GM12878 (cell line): ENCODE measurements around the gene OLA1. TPM values are rescaled to one million over a fixed set of nuclear protein-coding genes. Genes with fewer than 3 reads are reported as not detected.

Source experiments
- ATAC-seq: fragments of 200-7000 bp; cut with Tn5 transposase; 3 replicates; pipeline ENCODE4 v1.9.1; 2020; ENCODE audit warnings: mild to moderate bottlenecking, moderate library complexity
- BruUV-seq: library from RNA; stranded (reverse); fragments of 400-500 nt; replicated peaks from 2 replicates; lab custom pipeline; 2021; lab: Mats Ljungman, UMichigan
- CTCF ChIA-PET: fragments of 300-600 bp; sonication (Branson Sonifier 250); formaldehyde crosslinking; extraction: SDS; loops from one replicate; lab custom pipeline; 2021; ENCODE audit warnings: inconsistent platforms; lab: Yijun Ruan, JAX
- POLR2A ChIA-PET: fragments of 350-600 bp; formaldehyde crosslinking; extraction: SDS; loops from one replicate; lab custom pipeline; 2021; ENCODE audit warnings: inconsistent platforms; lab: Charles Lee
- RAD21 ChIA-PET: fragments of 300-600 bp; sonication (Branson Sonifier 250); formaldehyde crosslinking; loops from one replicate; lab custom pipeline; 2023; ENCODE audit warnings: antibody characterized with exemption; ENCODE audit not compliant: unreplicated experiment; lab: Charles Lee
- SMC1A ChIA-PET: fragments of 300-600 bp; sonication (Branson Sonifier 250); formaldehyde crosslinking; loops from one replicate; lab custom pipeline; 2023; ENCODE audit not compliant: unreplicated experiment, uncharacterized antibody; lab: Charles Lee
- DNase-seq: peaks from one replicate; pipeline ENCODE4 v3.0.0-alpha.2; 2011; ENCODE audit warnings: low read depth, low spot score
- FAIRE-seq: peaks from 3 replicates; lab custom pipeline; 2011; peaks lifted over from hg19 to GRCh38; lab: Jason Lieb, UNC
- H2AFZ ChIP-seq: 2 replicates; pipeline ENCODE4 v1.6.0; 2011; ENCODE audit warnings: low read depth, low read length, control low read depth; ENCODE audit not compliant: control insufficient read depth
- H3K27ac ChIP-seq: 2 replicates; pipeline ENCODE4 v1.5.1; 2011; ENCODE audit warnings: control low read depth; ENCODE audit not compliant: control insufficient read depth, insufficient read depth
- H3K27me3 ChIP-seq, 2 experiments: replicated peaks in 1 of 2; 2 replicates each; pipeline versions ENCODE4 v1.6.0 to v1.6.1; 2011; ENCODE audit warnings: low read length in 1 of 2; ENCODE audit not compliant: control insufficient read depth in 2 of 2, insufficient read depth in 2 of 2
- H3K36me3 ChIP-seq, 2 experiments: 2 replicates each; pipeline ENCODE4 v1.5.1; 2011; ENCODE audit warnings: low read length in 1 of 2; ENCODE audit not compliant: control insufficient read depth in 2 of 2, insufficient read depth in 2 of 2
- H3K4me1 ChIP-seq: 2 replicates; pipeline ENCODE4 v1.6.1; 2011; ENCODE audit warnings: mild to moderate bottlenecking, low read length, moderate library complexity, mixed read lengths; ENCODE audit not compliant: control insufficient read depth, insufficient read depth
- H3K4me2 ChIP-seq: 2 replicates; pipeline ENCODE4 v1.6.0; 2011; ENCODE audit warnings: control low read depth; ENCODE audit not compliant: control insufficient read depth, insufficient read depth
- H3K4me3 ChIP-seq: fragments of 200-600 bp; sonication (generic); 2 replicates; pipeline ENCODE4 v1.5.1; 2016
- H3K79me2 ChIP-seq: 2 replicates; pipeline ENCODE4 v1.6.0; 2011; ENCODE audit warnings: low read length; ENCODE audit not compliant: control insufficient read depth, insufficient read depth
- H3K9ac ChIP-seq: 2 replicates; pipeline ENCODE4 v1.8.0; 2011; ENCODE audit warnings: low read length, control low read depth, mixed read lengths; ENCODE audit not compliant: control insufficient read depth, insufficient read depth
- H3K9me3 ChIP-seq: replicated peaks from 3 replicates; pipeline ENCODE4 v1.5.1; 2011; ENCODE audit warnings: mild to moderate bottlenecking, low read length; ENCODE audit not compliant: control insufficient read depth, insufficient read depth
- H4K20me1 ChIP-seq: 2 replicates; pipeline ENCODE4 v1.6.0; 2011; ENCODE audit not compliant: control insufficient read depth, insufficient read depth
- ASH2L ChIP-seq: fragments of 300-600, 200-600 bp; sonication (generic); IDR thresholded peaks from 2 replicates; pipeline ENCODE4 v1.6.1; 2017; ENCODE audit warnings: low read depth, mild to moderate bottlenecking, borderline replicate concordance
- BMI1 ChIP-seq: fragments of 450-650 bp; IDR thresholded peaks from 2 replicates; pipeline ENCODE4 v1.6.1; 2016; ENCODE audit warnings: mild to moderate bottlenecking, moderate library complexity, borderline replicate concordance
- CEBPZ ChIP-seq: fragments of 150-350 bp; IDR thresholded peaks from 2 replicates; pipeline ENCODE4 v1.6.1; 2016; ENCODE audit warnings: low read depth, low read length
- EED ChIP-seq: sonication (generic); IDR thresholded peaks from 2 replicates; pipeline ENCODE4 v1.6.1; 2016; ENCODE audit warnings: antibody characterized with exemption, low read depth
- HDAC6 ChIP-seq: fragments of 200-600 bp; sonication (generic); IDR thresholded peaks from one replicate; pipeline ENCODE4 v1.8.0; 2017; ENCODE audit warnings: antibody characterized with exemption; ENCODE audit not compliant: unreplicated experiment
- RAD51 ChIP-seq: fragments of 450-650 bp; IDR thresholded peaks from 2 replicates; pipeline ENCODE4 v1.6.1; 2016; ENCODE audit warnings: moderate library complexity, mild to moderate bottlenecking, inconsistent platforms
- USF1 ChIP-seq: IDR thresholded peaks from 2 replicates; pipeline ENCODE4 v1.6.1; 2011; ENCODE audit warnings: borderline replicate concordance, low read depth, mild to moderate bottlenecking, moderate library complexity, mixed read lengths, low read length; ENCODE audit not compliant: insufficient read depth; ENCODE audit errors: extremely low read length
- WGBS: methylation state at CpG from one replicate; pipeline ENCODE4 v1.1.6; 2016; ENCODE audit warnings: low lambda C conversion rate; ENCODE audit not compliant: insufficient replicate concordance, insufficient coverage; ENCODE audit errors: missing lambda C conversion rate; 5-methylcytosine and 5-hydroxymethylcytosine counted together
- in situ Hi-C: fragments of 300-500 bp; cut with MboI; formaldehyde crosslinking; loops from 9 replicates; pipeline ENCODE4 v1.14.3; 2018; ENCODE audit warnings: mixed read lengths
- intact Hi-C: fragments of 100-400 bp; cut with micrococcal nuclease; formaldehyde crosslinking; loops from one replicate; pipeline ENCODE4 v1.14.2; 2022; ENCODE audit not compliant: unreplicated experiment
- polyA plus RNA-seq, 11 experiments: library from polyadenylated mRNA; depleted of rRNA in 4 of 11; unstranded in 6 of 11; stranded (reverse) in 5 of 11; fragments of >200 nt; fragmentation: Nextera tagmentation in 4 of 11; fragmentation: Illumina TruSeq in 1 of 11; extraction: Ambion mirVana in 4 of 11; extraction: Trizol in 1 of 11; gene quantifications; 1 replicate in 1 of 11; 2 replicates in 10 of 11; pipeline versions ENCODE4 v1.2.1 to v1.2.3, GENCODE V29; 2011 to 2016; ENCODE audit warnings: inconsistent platforms in 2 of 11, missing spikeins in 2 of 11, low read depth in 1 of 11
- total RNA-seq, 4 experiments: library from RNA; depleted of rRNA in 3 of 4; stranded (reverse); fragments of >200 nt in 3 of 4; fragmentation: Illumina TruSeq in 1 of 4; extraction: Trizol in 1 of 4; gene quantifications; 2 replicates each; pipeline versions ENCODE4 v1.2.1 to v1.2.3, GENCODE V29; 2013 to 2021
- TF ChIP-seq, protein P1 (sequence below): IDR thresholded peaks from 2 replicates; pipeline ENCODE4 v1.6.1; 2012; ENCODE audit warnings: low read depth, low read length, improper control_type of control experiment
- TF ChIP-seq, protein P2 (sequence below): IDR thresholded peaks from 2 replicates; pipeline ENCODE4 v1.6.1; 2012; ENCODE audit warnings: low read depth, low read length, improper control_type of control experiment

Gene OLA1
- total and polyA plus RNA-seq, 10 of the 15 experiments (the other 5 are each of a cell fraction or from before 2014, with no cell fraction given), result 107 to 238 (median 142) TPM

GRCh38 chr2:174083843-174084458 lies 164.4 kb downstream of the OLA1 start (continued):
- no peak for TF ChIP-seq CEBPZ
- no peak for TF ChIP-seq ASH2L
- no peak for TF ChIP-seq EED
- no peak for TF ChIP-seq USF1

DNA sequence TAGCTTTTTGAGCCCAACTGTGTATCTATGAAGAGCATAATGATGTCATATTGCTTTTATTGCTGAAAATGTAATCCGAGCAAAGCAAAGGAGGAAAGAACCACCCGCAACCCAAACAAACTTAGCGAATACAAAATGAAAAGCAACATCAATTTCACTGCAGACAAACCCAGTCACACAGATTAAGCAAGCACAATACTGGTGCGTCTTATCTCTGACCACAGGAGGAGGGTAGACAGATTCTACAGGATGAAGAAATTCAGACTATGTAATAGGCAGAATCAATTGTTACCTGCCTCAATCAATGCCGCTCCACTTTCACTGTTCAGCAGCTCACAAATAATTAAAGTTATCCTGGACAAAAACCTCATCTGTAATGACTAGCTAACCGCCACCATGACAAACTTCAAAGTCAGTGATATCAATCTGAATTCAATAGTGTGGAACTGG lies 167.6 kb downstream of the OLA1 start:
- no peak overlapping the region for H3K4me2 ChIP-seq
- no peak overlapping the region for H3K4me3 ChIP-seq
- no TSS peak for BruUV-seq
- in situ Hi-C loops, result no loop called here
- H3K36me3 ChIP-seq, result peaks cover 1 to 5% of the 10 kb centered on the region in 2 experiments; a peak in 3 of 4 replicates
- ChIA-PET SMC1A (interaction anchor here (0.6 kb wide), 1 partner anchor 353 kb away, joined by 3 read pairs; no protein-coding TSS in a partner anchor), RAD21 (interaction anchor here (1.3 kb wide), 1 partner anchor 261 kb away, joined by 3 read pairs; no protein-coding TSS in a partner anchor), CTCF (interaction anchor here (1.0 to 1.3 kb wide), 2 partner anchors 9 to 261 kb away, joined by 3 to 4 read pairs; no protein-coding TSS in a partner anchor)
- ATAC-seq (no peak), DNase-seq (no peak)
- H3K9me3 ChIP-seq, result no peaks in the 10 kb centered on the region
- H3K27ac ChIP-seq, result no peak overlapping the region
- intact Hi-C loops, result loop anchor here (5.0 kb wide), 1 partner anchor 262 kb away; no protein-coding TSS in a partner anchor
- WGBS, result 97% methylated on average over 6 of the region's 6 CpGs
- H4K20me1 ChIP-seq, result no peaks in the 10 kb centered on the region
- H3K4me1 ChIP-seq, result no peaks in the 10 kb centered on the region
- no peaks in the 10 kb centered on the region for H3K79me2 ChIP-seq
- no peak overlapping the region for H3K9ac ChIP-seq
- no peaks in the 10 kb centered on the region for H3K27me3 ChIP-seq
- H2AFZ ChIP-seq, result no peak overlapping the region
- TF ChIP-seq RAD51, result no peak
- TF ChIP-seq, protein P1, sequence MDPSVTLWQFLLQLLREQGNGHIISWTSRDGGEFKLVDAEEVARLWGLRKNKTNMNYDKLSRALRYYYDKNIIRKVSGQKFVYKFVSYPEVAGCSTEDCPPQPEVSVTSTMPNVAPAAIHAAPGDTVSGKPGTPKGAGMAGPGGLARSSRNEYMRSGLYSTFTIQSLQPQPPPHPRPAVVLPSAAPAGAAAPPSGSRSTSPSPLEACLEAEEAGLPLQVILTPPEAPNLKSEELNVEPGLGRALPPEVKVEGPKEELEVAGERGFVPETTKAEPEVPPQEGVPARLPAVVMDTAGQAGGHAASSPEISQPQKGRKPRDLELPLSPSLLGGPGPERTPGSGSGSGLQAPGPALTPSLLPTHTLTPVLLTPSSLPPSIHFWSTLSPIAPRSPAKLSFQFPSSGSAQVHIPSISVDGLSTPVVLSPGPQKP, result no peak
- TF ChIP-seq HDAC6, result no peak
- TF ChIP-seq, protein P2, sequence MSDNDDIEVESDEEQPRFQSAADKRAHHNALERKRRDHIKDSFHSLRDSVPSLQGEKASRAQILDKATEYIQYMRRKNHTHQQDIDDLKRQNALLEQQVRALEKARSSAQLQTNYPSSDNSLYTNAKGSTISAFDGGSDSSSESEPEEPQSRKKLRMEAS, result no peak
- TF ChIP-seq BMI1, result no peak
- TF ChIP-seq, all 136 proteins: peak for 0
- FAIRE-seq, result no peak
- POLR2A ChIA-PET, result interaction anchor here (1.0 kb wide), 1 partner anchor 8 kb away, joined by 3 read pairs; no protein-coding TSS in a partner anchor
